OCI-LY3 (cell line): ENCODE data around the gene MTTP.

Experiments used
- EZH2phosphoT487 ChIP-seq: fragments of 200-600 bp; shearing (Covaris generic); IDR thresholded peaks from 2 replicates; pipeline ENCODE4 v1.6.1; 2018; ENCODE audit warnings: antibody characterized with exemption, mixed run types, low read depth
- TF ChIP-seq, protein P1 (sequence below): fragments of 200-600, 300-600 bp; sonication (generic); IDR thresholded peaks from 2 replicates; pipeline ENCODE4 v1.5.1; 2014; ENCODE audit warnings: antibody characterized with exemption, low read length, low read depth

DNA sequence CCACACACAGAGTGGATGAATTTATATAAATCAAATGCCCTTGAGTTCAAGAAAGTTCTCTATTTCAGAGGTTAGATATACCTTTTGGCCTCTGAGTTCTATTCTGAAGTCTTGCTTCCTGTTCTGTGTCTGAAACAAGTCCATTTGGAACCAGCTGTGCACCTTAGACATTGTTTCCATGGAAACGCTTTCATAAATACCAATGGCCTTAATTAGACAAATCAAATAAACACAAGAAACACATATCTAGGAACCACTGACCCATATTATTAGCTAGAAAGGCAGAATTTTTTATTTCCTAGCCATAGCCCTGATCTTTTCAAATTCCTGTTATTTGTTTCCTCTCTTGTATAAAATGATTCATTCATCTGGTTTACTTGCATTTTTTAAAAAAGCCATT, 91.4 kb downstream of the MTTP start:
- TF ChIP-seq, protein P1, sequence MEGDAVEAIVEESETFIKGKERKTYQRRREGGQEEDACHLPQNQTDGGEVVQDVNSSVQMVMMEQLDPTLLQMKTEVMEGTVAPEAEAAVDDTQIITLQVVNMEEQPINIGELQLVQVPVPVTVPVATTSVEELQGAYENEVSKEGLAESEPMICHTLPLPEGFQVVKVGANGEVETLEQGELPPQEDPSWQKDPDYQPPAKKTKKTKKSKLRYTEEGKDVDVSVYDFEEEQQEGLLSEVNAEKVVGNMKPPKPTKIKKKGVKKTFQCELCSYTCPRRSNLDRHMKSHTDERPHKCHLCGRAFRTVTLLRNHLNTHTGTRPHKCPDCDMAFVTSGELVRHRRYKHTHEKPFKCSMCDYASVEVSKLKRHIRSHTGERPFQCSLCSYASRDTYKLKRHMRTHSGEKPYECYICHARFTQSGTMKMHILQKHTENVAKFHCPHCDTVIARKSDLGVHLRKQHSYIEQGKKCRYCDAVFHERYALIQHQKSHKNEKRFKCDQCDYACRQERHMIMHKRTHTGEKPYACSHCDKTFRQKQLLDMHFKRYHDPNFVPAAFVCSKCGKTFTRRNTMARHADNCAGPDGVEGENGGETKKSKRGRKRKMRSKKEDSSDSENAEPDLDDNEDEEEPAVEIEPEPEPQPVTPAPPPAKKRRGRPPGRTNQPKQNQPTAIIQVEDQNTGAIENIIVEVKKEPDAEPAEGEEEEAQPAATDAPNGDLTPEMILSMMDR: no peak
- TF ChIP-seq EZH2phosphoT487: no peak
